Fibroblast of upper back skin (primary cell): ENCODE results near the gene SYTL5.

Experiments
- DNase-seq: peaks from one replicate; pipeline ENCODE4 v3.0.0-alpha.2; 2013

The SYTL5 gene

GRCh38 chrX:38099688-38100087 is 93.3 kb downstream of the SYTL5 start:
- no peak for DNase-seq

DNA sequence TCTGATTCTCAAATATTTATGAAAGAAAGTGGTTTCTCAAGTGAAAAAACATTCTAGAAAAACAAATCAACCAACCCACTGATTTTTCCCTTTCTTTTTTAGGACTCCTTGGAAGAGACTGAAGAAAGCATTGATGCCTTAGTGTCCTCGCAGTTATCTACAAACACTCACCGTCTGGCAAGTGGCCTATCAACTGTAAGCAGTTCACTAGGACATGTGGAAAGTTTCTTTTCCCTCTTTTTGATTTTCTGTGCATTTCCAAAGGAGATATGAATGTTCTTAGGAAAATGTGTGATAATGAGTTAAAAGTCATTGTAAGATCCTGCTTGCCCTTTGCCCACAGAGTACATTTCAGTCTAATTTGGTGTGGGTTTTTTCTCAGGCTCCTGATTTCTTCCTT is 95.9 kb downstream of the SYTL5 start:
- DNase-seq, result no peak

GRCh38 chrX:38102875-38103274 is 96.5 kb downstream of the SYTL5 start:
- DNase-seq, result no peak

DNA sequence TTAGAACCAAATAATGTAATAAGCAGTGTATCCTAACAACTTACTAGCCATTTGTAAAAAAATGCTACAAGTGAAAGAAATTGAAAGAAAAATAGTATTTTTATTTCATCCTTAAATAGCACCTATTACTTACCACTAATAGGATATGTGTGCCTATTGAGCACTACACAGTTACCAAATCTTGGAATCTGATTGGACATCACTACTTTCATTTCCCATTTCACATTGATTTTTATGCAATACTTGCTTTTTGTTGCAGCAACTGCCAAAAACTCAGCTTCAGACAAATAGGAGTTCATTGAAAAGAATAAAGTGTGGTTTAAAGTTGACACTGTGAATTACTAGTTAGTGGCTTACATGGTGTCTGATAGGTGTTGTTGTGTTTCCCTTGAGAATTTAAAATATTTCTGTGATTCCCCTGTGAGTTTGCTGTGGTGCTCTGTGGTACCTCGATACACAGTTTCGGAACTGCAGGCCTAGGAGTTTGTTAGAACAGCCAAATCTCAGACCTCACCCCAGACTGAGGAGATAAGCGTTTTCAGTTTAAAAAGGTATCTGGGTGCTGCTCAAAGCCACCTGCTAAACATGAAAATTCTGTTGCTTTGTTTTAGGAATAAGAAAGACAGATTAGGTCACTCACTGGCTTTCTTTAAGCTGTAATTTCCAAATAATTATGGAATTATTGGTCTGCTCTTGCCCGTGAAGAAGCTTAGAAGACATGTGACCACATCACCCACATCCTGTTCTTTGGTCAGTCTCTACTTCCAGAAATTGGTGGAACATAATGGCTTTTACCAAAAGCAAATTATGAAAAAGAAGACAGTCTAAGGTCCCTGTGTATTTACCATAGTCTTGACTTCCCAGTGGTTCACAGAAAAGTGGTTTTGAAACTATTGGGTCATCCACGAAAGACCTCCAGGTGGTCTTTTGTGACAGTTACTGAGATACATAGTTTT is 97.8 kb downstream of the SYTL5 start:
- DNase-seq, result no peak

DNA sequence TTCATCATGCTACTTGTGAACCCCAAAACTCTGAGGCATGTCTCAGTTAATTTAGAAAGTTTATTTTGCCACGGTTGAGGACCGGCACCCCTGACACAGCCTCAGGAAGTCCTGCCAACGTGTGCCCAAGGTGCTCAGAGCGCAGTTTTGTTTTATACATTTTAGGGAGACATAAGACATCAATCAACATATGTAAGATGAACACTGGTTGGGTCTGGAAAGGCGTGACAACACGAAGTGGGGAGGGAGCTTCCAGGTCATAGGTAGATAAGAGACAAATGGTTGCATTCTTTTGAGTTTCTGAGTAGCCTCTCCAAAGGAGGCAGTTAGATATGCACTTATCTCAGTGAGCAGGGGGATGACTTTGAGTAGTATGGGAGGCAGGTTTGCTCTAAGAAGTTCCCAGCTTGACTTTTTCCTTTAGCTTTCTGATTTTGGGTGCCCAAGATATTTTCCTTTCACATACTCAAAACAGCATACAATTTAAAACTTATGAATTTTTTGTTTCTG is 98.9 kb downstream of the SYTL5 start:
- no peak for DNase-seq

DNA sequence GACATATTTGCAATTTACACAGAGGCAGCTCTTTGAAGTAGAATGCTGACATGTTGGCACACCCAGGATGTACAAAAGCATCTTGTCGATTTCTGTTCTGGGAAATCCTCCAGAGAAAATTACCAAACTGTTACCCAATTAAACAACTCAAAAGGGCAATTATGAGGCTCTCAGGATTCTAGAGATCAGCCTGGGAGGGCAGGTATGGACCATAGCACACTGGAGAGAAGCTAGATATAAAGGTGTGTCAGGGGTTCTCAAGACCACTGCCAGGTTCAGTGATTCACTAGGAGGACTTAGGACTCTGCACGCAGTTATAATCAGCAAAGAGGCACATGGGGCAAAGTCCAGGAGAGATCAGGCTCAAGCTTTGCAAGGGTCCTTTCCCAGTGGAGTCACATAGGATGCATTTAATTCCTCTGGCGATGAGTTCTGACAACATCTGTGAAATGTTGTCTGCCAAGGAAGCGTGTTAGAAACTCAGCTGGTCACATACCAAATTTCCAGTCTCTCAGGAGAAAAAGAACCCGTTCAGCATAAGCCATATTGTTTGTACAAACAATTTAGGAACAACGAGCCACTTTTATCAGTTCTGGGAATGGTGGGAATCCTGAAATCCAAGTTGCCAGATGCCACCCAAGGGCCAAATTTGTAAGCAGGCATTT is 100.8 kb downstream of the SYTL5 start:
- no peak for DNase-seq

DNA sequence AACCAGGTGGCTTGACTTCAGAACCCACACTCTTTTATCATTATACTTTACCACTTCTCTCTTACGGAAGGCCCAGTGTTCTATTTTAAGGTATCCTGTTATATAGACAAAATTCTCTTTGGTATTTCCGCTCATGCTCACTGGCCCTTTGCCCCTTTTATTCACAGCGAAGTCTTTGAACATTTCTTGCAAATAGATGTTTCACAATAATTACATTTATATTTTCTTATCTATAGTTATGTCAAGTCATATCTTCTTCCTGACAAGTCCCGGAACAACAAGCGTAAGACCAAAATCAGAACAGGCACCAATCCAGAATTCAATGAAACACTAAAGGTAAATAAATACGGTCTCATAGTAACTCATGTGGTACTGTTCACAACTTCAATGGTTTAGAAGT is 102.0 kb downstream of the SYTL5 start:
- DNase-seq, result no peak

GRCh38 chrX:38109042-38109898 is 102.9 kb downstream of the SYTL5 start:
- DNase-seq, result no peak

DNA sequence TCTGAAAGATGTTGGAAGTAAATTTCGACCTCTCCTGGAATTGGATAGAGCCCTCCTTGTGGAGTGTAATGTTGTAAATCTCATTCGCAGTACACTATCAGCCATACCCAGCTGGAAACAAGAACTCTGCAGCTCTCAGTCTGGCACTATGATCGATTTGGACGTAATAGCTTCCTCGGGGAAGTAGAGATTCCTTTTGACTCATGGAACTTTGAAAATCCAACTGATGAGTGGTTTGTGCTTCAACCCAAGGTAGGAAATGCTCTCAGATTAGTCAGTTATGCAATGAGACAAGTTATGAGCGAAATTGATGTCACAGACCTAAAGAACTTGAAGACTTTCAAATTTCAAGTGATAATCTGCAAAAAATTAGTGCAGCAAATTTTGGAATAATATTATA is 103.9 kb downstream of the SYTL5 start:
- DNase-seq, result peak; percentile 13

- DNase-seq, result no peak
Observed at GRCh38 chrX:38111196-38111595, 104.8 kb downstream of the SYTL5 start.

DNA sequence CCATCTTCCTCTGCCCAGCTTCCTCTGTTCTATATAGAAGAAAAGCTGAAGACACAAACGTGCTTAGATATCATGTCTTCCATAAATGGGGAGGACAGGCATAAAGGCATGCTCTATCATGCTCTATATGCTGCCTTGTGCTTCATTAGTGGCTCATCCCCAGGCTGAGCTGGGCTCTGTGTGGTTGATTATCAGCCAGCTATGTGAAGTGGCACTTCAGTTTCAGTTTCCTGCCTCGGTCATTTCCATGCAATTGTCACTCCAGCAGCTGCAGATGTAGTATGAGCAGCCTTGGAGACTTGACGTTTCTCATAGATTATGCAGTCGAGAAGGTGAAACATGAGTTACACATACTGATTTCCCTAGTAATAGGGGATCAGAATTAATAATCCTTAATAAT is 106.2 kb downstream of the SYTL5 start:
- no peak for DNase-seq

- DNase-seq, result no peak
Observed at GRCh38 chrX:38116706-38117105, 110.4 kb downstream of the SYTL5 start.

- DNase-seq, result peak; percentile 31
Observed at GRCh38 chrX:38117485-38117884, 111.1 kb downstream of the SYTL5 start.

DNA sequence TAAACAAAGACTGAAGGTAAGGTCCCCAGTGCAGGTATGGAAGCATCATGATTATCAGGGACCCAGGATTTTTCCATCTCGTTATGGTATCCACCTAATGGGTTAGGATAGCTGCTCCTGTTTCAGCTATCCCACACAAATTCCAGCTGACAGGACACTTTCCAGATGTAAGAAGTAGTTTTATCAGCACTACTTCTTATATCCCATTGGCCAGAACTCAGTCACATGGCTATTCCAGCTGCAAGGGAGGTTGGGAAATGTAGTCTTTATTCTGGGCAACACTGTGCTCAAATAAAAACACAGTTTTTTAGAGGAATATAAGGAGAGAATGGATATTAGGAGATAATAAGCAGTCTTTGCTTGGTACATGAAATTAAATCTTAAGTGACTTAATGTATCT is 117.6 kb downstream of the SYTL5 start:
- DNase-seq, result no peak

DNA sequence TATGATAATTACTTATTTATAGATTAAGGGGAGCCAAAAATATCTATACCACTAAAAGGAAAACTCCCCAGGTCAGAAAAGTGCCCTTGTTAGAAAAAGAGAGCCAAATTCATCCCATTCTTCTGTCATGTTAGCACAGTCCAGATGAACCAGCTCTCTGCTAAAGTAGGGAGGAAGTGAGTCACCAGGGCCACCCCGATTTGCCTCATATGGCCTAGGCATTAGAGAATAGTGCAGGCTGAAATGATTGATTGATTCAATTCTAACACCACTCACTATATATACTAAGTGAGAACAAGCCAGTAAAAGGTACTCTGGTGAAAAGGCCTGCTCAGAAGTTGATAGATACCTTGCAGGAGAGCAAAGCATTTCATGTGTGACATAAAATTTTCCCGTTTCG is 119.8 kb downstream of the SYTL5 start:
- DNase-seq, result no peak

DNA sequence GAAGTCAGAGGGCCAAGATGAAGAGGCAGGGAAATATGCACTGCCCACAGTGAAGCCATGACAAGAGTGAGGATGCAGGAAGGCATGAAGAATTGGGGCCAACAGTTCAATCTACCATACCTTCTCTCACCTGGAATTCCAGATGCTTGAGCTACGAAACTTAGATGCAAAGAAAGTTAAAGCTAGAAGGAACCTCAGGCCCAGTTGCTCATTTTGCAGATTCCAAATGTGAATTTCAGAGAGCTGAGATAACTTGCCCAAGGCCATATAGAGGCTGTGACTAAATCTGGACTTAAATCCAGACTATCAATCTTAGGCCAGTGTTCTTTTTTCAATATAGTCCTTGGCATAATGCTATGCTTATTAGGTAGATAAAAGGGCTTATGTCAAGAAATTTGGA is 121.6 kb downstream of the SYTL5 start:
- no peak for DNase-seq

DNA sequence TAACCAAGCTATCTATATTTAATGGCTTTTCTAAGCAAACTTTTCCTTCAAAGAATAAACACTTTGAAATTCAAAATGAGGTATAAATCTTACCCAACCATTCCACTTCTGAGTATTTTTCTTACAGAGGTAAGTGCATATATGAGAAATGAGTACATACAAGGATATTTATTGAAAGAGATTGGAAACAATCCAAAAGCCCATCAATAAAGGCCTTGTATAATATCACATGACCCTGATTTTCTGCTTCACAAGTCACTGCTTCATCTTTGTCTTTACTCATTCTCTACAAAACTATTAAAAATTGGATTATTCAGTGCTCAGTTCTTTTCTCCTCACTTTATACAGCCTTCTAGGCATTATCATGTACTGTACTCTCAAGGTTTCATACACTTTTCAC is 123.0 kb downstream of the SYTL5 start:
- DNase-seq, result no peak

DNA sequence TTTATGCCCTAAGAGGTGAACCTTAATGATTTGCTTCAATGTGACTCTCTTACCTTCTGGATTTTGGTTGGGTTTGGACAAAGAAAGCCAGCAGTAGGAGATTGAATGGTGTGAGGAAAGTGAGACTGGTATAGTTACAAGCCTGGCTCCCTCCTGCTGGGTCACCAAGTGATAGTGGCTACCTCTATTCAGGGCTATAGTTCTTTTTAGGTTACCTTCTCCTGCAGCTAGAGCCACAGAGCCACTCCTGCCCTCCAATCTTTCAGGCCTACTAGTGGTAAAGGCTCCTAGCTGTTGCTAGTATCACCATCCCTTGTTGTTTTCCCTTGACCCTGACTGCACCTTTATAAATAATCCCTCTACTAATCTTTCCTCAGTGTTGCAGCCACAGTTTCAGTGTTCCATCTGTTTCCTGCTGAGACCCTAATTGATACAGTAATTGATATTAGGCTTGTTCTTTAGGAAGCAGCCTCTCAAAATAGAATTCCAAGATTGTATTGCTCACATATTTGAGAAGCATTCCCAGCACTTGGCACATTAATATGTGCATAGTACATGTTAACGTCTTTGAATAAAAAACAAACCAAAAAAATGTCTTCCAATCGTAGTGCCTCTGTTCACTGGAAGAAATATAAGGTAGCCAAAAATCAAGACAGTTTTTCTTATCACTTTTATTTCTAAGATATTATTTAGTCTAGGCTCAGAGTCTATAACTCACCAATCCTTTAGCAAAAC is 132.0 kb downstream of the SYTL5 start:
- no peak for DNase-seq

DNA sequence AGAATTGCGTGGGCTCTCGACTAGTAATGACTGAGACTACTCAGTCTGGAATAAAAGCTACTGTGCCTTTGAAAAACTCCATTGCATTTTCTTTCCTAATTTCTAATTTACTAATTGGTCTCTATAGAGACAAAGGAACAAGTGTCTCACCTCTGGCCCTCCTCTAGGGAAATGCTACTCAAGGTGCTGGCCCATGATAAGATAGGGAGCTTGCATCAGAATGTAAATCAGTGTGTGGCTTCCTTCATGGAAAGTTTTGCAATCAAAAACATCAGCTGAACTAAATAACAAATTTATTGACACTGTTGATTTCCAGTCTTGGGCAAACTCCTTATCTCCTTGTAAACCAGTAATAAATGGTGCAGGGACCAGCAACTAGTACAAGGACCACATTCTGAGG is 132.5 kb downstream of the SYTL5 start:
- no peak for DNase-seq

DNA sequence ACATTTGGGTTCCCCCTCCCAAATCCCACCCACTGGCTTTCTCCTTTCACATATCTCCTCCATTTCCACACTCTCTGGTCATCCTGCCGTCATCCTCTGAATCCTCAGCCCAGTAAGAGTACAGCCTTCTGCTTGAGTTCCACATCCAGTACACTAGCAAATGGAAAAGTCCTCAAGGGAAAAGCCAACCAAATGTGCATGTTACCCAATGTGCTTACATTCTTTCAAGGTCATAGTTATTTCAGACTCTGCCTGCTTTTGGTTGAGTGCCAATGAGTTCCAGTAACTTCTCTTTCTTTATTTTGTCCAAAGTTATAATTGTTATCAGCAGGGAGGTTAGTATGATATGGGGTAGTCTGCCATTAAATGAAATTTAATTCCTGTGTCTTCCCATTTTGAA is 136.3 kb downstream of the SYTL5 start:
- DNase-seq, result peak; percentile 72

- DNase-seq, result no peak
Observed at GRCh38 chrX:38149016-38149415, 142.7 kb downstream of the SYTL5 start.

GRCh38 chrX:38150993-38151392 is 144.6 kb downstream of the SYTL5 start:
- DNase-seq, result no peak
